ENCODE results near the gene ITGB4.
A peak's percentile ranks its signal among the peaks of the same experiment; 100 is the strongest.

Gene ITGB4

DNA sequence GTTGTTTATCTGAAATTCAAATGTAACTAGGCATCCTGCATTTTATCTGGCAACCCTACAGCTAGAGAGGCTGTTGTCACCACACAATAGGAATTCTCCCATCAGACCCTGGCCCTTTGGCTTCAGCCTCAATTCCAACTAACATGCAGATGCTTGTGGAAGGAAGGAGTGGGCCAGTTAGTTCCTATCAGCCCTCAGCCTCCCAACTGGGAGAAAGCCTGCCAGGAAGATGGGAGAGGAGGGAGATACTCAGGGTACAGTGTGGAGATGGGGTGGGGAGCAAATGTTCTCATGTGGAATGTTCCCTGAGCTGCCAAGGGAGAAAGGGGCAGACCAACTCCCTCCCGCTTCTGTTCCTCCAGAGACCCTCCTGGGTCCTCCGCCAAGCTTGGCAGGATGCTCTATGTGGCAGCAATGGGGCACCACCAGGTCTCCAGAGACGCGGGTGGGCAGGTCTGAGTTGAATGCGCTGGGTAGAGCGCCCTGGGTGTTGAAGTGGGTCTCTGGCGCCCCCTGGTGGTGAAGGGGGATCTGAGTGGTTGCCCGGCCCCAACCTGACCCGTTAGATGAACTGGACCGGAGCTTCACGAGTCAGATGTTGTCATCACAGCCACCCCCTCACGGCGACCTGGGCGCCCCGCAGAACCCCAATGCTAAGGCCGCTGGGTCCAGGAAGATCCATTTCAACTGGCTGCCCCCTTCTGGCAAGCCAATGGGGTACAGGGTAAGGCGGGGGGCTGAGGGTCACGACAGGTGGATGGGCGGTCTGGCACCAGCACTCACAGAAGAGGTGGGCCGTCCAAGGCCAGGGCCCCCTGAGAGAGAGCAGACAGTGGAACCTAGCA is 28.5 kb downstream of the ITGB4 start:
- Mint-ChIP-seq H3K27me3 (ENCODE audit: low read depth) (no peaks in the 10 kb centered on the region), H3K4me1 (peaks cover 4% of the 10 kb centered on the region), H3K4me3 (no peak overlapping the region), H3K36me3 (ENCODE audit: low read depth) (no peaks in the 10 kb centered on the region), H3K9me3 (no peaks in the 10 kb centered on the region), H3K27ac (no peak overlapping the region)
- TF ChIP-seq CTCF (IDR thresholded peaks at IDR 0.05; ENCODE audit: unreplicated experiment in 3 of 3): peak; percentile 92 to 94 (median 93)

DNA sequence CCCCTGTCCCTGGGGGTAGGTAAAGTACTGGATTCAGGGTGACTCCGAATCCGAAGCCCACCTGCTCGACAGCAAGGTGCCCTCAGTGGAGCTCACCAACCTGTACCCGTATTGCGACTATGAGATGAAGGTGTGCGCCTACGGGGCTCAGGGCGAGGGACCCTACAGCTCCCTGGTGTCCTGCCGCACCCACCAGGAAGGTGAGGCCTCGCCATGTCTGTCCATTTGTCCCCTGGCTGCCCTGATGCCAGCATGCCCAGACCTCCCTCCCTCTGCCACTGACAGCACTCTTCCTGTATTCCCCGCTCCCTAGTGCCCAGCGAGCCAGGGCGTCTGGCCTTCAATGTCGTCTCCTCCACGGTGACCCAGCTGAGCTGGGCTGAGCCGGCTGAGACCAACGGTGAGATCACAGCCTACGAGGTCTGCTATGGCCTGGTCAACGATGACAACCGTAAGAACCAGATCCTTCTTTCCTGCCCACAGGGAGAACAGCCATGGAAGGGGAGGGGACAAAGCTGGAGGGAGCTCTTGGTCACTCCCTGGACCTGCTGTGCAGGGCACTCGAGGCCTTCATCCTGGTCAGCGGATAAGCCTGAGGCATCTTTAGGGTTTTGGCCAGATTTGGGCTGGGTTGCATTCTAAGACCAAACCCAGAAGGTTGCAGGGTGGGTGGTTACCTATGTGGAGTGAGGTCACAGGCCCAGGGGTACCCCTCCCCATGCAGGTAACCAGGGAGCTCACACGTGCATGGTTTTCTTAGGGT is 29.6 kb downstream of the ITGB4 start:
- H3K27ac Mint-ChIP-seq: no peak overlapping the region
- no peaks in the 10 kb centered on the region for H3K36me3 Mint-ChIP-seq (ENCODE audit: low read depth)
- no peak overlapping the region for H3K4me3 Mint-ChIP-seq
- H3K4me1 Mint-ChIP-seq: peaks cover 6% of the 10 kb centered on the region
- no peaks in the 10 kb centered on the region for H3K27me3 Mint-ChIP-seq (ENCODE audit: low read depth)
- H3K9me3 Mint-ChIP-seq: no peaks in the 10 kb centered on the region
- TF ChIP-seq CTCF (IDR thresholded peaks at IDR 0.05; ENCODE audit: unreplicated experiment in 3 of 3): no peak

DNA sequence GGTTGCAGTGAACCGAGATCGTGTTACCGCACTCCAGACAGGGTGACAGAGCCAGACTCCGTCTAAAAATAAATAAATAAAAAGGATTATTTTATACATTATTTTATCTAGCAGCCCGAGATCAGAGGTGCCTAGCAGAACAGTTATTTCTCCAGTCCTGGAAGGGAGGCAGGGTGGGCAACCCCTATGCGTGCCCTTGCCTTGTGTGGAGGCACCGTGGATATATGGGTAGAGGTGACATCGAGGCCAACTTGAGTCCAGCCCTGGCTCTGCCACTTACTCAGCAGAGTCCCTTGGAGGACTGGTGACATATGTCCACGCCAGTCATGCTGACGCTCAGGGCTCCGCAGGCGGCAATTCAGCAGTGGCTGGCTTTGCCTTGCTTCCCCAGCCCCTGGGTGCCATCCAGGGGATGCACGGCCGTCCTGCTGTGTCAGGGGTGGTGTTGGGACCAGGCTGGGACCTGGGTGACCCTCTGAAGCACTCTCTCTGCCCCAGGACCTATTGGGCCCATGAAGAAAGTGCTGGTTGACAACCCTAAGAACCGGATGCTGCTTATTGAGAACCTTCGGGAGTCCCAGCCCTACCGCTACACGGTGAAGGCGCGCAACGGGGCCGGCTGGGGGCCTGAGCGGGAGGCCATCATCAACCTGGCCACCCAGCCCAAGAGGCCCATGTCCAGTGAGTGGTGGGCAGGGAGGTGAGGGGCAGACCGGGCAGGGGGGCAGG is 30.6 kb downstream of the ITGB4 start:
- no peaks in the 10 kb centered on the region for H3K36me3 Mint-ChIP-seq (ENCODE audit: low read depth)
- H3K4me1 Mint-ChIP-seq: peaks cover 6% of the 10 kb centered on the region
- H3K4me3 Mint-ChIP-seq: no peak overlapping the region
- no peaks in the 10 kb centered on the region for H3K9me3 Mint-ChIP-seq
- H3K27ac Mint-ChIP-seq: no peak overlapping the region
- no peak for TF ChIP-seq CTCF (IDR thresholded peaks at IDR 0.05; ENCODE audit: unreplicated experiment in 3 of 3)
- no peaks in the 10 kb centered on the region for H3K27me3 Mint-ChIP-seq (ENCODE audit: low read depth)

DNA sequence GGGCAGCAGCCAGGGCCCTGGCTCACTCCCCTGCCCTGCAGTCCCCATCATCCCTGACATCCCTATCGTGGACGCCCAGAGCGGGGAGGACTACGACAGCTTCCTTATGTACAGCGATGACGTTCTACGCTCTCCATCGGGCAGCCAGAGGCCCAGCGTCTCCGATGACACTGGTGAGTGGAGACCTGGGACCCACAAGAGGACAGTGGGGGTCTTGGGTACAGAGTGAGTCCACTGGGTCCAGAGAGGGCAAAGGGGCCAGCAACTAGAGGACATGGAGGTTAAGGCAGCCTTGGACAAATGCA is 31.1 kb downstream of the ITGB4 start:
- peaks cover 6% of the 10 kb centered on the region for H3K4me1 Mint-ChIP-seq
- no peaks in the 10 kb centered on the region for H3K27me3 Mint-ChIP-seq (ENCODE audit: low read depth)
- no peaks in the 10 kb centered on the region for H3K9me3 Mint-ChIP-seq
- peak overlapping the region in 1 of 3 experiments; percentile 61 for H3K27ac Mint-ChIP-seq
- no peaks in the 10 kb centered on the region for H3K36me3 Mint-ChIP-seq (ENCODE audit: low read depth)
- peak overlapping the region; percentile 12 to 60 (median 58) for H3K4me3 Mint-ChIP-seq
- TF ChIP-seq CTCF (IDR thresholded peaks at IDR 0.05; ENCODE audit: unreplicated experiment in 3 of 3): no peak

DNA sequence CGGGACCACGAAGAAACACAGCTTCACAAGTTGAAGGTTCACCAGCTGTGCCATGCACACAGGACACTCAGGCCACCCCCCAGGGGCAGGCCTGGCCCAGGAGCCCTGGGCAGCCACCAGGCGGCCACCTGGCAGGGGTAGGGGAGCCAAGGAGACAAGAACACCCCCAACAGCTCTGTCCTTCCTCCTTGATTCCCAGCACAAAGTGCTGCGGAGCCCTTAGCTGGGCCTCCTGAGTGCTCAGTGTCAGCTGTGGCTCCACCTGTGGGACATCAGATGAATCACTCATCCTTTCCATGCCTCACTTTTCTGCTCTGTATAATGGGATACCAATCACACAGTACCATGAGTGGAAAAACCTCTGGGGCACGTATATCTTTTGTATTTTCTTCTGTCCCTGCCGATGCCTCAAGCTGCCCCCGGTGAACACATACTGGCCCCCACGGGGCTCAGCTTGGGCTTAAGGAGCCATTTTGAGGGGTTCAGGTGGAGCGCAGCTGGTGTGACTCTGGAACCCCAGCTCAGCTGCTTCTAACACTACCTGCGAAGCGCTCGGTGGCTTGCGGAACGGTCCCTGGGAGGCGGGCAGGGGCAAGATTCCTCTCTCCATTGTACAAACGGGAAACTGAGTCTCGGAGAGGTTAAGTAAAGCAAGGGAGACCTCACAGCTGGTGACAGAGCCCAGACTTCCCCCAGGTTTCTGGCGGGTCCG is 31.7 kb downstream of the ITGB4 start:
- Mint-ChIP-seq H3K36me3 (ENCODE audit: low read depth) (no peaks in the 10 kb centered on the region), H3K27me3 (ENCODE audit: low read depth) (no peaks in the 10 kb centered on the region), H3K4me1 (peaks cover 6% of the 10 kb centered on the region), H3K9me3 (no peaks in the 10 kb centered on the region), H3K27ac (no peak overlapping the region), H3K4me3 (peak overlapping the region in 2 of 3 experiments; percentile 19 to 53)
- TF ChIP-seq CTCF (IDR thresholded peaks at IDR 0.05; ENCODE audit: unreplicated experiment in 3 of 3): no peak
